Astrocyte (in vitro differentiated cells and primary cell): ENCODE data around the gene CAPZA2.

Source experiments
- CTCF ChIP-seq: IDR thresholded peaks from 2 replicates; pipeline ENCODE4 v1.5.1; 2011; ENCODE audit warnings: low read depth, mild to moderate bottlenecking, inconsistent platforms, low read length, moderate library complexity; ENCODE audit not compliant: insufficient read depth
- EZH2 ChIP-seq: IDR thresholded peaks from 2 replicates; pipeline ENCODE4 v1.6.1; 2012; ENCODE audit warnings: mild to moderate bottlenecking, low read length, inconsistent platforms; ENCODE audit not compliant: insufficient read depth

GRCh38 chr7:116877443-116878217 lies 15.2 kb downstream of the CAPZA2 start:
- no peak for TF ChIP-seq EZH2
- no peak for TF ChIP-seq CTCF
